Bronchial smooth muscle cell (primary cell): Measurements from ENCODE around the gene PRIMA1. TPM values are rescaled to one million over a fixed set of nuclear protein-coding genes. Genes with fewer than 3 reads are reported as not detected.

Experiments
- total RNA-seq: library from RNA; depleted of rRNA; stranded (reverse); fragments of >200 nt; gene quantifications from 2 replicates; pipeline ENCODE4 v1.2.1, GENCODE V29; 2014

The PRIMA1 gene, protein sequence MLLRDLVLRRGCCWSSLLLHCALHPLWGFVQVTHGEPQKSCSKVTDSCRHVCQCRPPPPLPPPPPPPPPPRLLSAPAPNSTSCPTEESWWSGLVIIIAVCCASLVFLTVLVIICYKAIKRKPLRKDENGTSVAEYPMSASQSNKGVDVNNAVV
- not detected in 2 replicates for total RNA-seq

DNA sequence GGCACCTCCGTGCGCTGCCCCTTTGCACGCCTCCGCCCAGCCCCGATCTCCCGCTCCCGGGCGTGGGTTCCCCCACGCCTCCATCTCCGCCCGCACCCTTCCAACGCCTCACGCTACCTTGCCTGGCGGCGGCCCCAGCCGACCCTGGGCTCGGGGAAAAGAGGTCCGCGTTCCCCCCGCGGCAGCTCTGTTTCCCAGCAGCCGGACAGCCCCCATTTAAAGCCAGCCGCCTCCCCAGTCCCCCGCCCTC, at the start of gene PRIMA1:
PRIMA1 (minus strand) TSS at position 193 of the 250 bp plus-strand sequence. CDS start 767 bp downstream, outside the sequence.

Other genes starting within 250 kb of the PRIMA1 start
- not detected in 2 replicates for gene FAM181A, start 138.9 kb upstream of the PRIMA1 start, total RNA-seq
- gene ASB2, start 188.1 kb upstream of the PRIMA1 start, total RNA-seq: 0.09 and 0.32 TPM in 2 replicates
- not detected in 2 replicates for gene CCDC197, start 208.8 kb upstream of the PRIMA1 start, total RNA-seq
- 1.6 and 1.9 TPM in 2 replicates for gene OTUB2, start 237.9 kb upstream of the PRIMA1 start, total RNA-seq